Activated T-cell treated with anti-CD3 and anti-CD28 coated beads for 48 hours (primary cell): Measurements from ENCODE around the gene AFF1.

Experiments
- DNase-seq: peaks from one replicate; pipeline ENCODE4 v3.0.0-alpha.2; 2020; ENCODE audit warnings: low read depth

The AFF1 gene

GRCh38 chr4:86919561-86920223, 15.1 kb upstream of the AFF1 start:
- DNase-seq: no peak

GRCh38 chr4:86921608-86922252, 13.1 kb upstream of the AFF1 start:
- no peak for DNase-seq

DNA sequence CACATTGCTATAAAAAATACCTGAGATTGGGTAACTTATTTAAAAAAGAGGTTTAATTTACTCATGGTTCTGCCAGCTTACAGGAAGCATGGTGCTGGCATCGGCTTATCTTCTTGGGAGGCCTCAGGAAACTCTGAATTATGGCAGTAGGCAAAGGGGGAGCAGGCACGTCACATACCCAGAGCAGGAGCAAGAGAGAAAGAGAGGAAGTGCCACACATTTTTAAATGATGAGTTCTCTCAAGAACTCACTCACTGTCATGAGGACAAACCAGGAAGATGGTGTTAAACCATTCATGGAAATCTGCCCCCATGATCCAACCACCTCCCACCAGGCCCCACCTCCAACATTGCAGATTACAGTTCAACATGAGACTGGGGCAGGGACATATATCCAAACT, 10.0 kb upstream of the AFF1 start:
- no peak for DNase-seq

DNA sequence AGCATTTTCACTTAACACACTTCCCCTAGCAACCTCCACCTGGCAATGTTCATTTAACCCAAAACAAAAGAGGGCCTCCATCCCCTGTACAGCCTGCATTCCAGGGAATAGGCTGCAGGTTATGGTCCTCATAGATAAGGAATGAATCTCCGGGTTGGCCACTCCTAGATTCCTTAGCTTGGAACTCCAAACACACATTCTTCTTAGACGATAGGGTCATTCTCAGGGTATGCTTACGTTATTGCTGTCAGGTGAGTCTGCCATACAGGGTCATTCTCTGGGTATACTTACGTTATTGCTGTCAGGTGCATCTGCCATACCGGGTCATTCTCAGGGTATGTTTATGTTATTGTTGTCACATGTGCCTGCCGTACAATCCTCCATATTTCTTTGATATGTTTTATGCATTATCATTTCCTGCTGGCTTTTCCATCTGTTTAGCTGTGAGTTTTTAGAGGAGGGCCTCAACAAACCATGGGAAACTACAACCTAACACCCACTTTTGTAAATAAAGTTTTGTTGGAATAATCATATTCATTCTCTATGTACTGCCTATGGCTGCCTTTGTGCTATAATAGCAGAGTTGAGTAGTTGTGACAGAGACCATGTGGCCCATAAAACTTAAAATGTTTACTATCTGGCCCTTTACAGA, 8.2 kb upstream of the AFF1 start:
- no peak for DNase-seq

- DNase-seq: no peak
Observed at GRCh38 chr4:86927843-86928395, 6.9 kb upstream of the AFF1 start.

GRCh38 chr4:86928400-86929255, 6.2 kb upstream of the AFF1 start:
- DNase-seq: no peak

- DNase-seq: no peak
Observed at GRCh38 chr4:86934147-86934770, 552 bp upstream of the AFF1 start.

- DNase-seq: no peak
Observed at GRCh38 chr4:86935566-86935852, 698 bp downstream of the AFF1 start.

GRCh38 chr4:86935853-86936733, 1.3 kb downstream of the AFF1 start:
- DNase-seq: peak; percentile 63

DNA sequence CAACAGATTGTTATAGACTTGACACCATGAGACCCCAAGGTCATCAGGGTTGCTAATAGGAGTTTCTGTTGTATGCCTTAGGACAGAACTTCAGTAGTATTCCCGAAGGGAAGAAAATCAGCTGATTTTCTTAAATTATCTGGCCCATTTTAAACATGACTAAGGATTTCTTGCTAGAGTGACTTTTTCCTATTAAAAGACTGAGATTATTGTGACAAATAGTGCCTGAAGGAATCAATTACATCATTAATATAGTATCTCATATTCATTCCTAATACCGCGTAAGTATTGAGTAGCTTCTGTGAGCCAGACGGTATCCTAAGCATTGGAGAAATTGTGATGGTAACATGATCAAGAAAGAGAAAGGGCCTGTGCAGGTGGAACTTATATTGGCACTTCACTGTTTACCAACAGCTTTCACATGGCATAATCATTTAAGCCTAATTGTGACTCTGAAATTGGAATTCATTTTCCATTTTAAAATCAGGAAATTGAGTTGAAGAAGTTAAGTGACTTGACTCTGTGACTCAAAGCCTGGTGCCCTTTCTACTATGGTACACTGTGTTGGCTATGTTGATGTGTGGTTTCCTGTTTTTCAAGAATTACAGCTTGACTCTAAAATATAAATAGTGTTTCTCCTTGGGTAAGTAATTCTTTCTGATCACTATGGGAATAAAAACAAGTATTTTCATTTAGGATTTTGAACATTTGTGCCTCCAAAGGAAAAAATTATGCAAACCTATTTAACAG, 4.1 kb downstream of the AFF1 start:
- no peak for DNase-seq

DNA sequence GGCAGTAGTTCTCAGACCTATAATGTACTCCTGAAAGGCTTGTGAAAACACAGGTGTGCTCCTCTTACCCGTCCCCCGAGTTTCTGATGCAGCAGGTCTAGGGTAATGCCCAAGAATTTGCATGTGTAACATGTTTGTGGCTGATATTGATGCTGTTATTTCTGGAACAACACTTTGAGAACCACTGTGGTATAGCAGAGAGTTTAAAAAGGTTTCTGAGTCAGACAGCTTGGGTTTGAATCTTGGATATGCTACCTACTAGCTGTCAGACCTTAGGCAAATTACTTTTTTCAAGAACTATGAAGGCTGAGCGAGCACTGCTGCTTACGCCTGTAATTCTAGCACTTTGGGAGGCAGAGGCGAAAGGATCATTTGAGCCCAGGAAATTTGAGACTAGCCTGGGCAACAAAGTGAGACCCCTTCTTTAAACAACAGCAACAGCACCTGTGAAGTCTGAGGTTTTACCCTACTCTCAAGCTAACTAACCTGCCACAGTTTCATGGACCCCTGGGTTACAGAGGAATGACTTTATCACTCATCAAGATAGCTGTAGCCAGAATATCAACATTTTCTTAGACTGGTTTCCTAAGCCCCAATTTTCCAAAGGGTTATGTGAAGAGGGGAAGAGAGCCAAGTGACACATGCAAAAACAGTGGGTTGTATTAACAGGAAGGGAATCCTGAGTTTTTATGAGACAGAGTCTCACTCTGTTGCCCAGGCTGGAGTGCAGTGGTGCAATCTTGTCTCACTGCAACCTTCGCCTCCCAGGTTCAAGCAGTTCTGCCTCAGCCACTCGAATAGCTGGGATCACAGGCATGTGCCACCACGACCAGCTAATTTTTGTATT, 5.1 kb downstream of the AFF1 start:
- no peak for DNase-seq

DNA sequence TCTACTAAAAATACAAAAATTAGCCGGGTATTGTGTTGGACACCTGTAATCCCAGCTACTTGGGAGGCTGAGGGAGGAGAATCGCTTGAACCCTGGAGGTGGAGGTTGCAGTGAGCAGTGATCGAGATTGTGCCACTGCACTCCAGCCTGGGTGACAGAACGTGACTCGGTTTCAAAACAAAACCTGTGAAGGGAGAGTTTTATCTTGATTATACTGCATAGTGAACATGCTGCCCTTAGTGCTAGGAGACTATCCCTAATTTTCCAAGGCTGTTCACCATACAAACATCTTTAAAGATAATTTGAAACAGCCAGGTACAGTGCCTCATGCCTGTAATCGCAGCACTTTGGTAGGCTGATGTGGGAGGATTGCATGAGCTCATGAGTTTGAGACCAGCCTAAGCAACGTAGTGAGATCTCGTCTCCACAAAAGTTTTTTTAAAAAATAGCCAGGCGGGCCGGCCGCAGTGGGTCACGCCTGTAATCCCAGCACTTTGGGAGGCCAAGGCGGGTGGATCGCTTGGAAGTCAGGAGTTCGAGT, 6.2 kb downstream of the AFF1 start:
- no peak for DNase-seq

GRCh38 chr4:86942185-86942666, 7.4 kb downstream of the AFF1 start:
- no peak for DNase-seq

- DNase-seq: no peak
Observed at GRCh38 chr4:86944964-86945781, 10.4 kb downstream of the AFF1 start.

GRCh38 chr4:86946868-86947500, 12.2 kb downstream of the AFF1 start:
- no peak for DNase-seq

DNA sequence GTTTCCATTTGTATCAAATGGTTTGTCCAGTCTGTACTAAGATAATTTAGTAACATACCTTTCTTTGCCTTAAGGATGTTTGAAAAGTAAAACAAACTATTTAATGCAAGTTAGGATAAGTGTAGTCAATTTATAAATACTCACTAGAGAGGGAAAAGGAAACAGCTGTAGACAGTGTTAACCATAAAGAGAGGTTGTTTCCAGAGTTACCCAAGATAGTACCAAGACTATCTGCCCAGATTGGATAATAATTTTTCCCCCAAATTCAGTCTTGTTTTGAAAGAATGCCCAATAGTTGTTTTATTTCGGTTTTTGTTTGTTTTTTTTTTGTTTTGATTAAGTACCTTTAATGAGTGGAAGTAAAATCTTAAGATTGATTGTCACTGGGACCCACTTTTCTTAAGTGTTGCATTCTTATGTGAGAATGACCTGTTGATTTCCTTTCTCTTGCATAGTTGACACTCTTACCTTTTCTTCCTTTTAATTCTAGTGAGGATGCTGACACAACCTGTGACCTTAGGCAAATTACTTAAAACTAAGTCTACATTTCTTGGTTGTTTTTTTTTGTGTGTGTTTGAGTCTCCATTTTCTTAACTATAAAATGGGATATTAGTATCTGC, 12.8 kb downstream of the AFF1 start:
- no peak for DNase-seq

DNA sequence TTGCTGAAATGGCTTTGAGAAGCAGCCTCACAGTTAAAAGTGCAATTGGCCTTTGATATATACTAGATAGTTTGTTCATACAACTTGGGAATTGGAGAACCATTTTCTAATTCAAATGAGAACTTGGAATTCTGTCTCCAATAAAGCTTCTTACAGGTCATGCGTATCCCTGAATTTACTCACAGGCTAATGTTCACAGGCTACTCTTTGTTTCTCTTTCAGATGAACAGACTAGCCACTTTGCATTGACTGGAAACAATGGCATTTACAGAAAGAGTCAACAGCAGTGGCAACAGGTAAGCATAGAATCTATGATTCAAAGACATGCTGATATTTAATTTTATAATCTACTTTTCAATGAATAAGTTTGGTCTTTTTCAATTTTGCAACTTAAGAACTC, 13.5 kb downstream of the AFF1 start:
- no peak for DNase-seq
